ENCODE results near the gene CCNL2. TPM values are rescaled to one million over a fixed set of nuclear protein-coding genes. Genes with fewer than 3 reads are reported as not detected.

CCNL2 gene
- total RNA-seq, 1 experiment from 2014 or later = 173 TPM

- Histone ChIP-seq H3K56ac (ENCODE audit: insufficient read length, low read depth, low read length) (no peak overlapping the region), H3K18ac (ENCODE audit: insufficient read length, low read depth, low read length) (peak overlapping the region; percentile 25), H3K4me2 (ENCODE audit: insufficient read depth, insufficient read length, low read length) (no peak overlapping the region), H2BK120ac (ENCODE audit: low read depth, low read length, poor library complexity, severe bottlenecking) (no peak overlapping the region), H3K14ac (ENCODE audit: insufficient read depth, low read length) (no peak overlapping the region), H2BK12ac (ENCODE audit: insufficient read length, low read depth, low read length) (no peak overlapping the region), H3T11ph (ENCODE audit: low read length) (no peak overlapping the region), H2BK15ac (ENCODE audit: low read depth, low read length) (no peak overlapping the region), H3K23me2 (ENCODE audit: insufficient read length, low read depth, low read length, poor library complexity, severe bottlenecking) (peaks cover 10% of the 10 kb centered on the region), H3K27ac (ENCODE audit: insufficient read length, low read depth, low read length) (no peak overlapping the region), H4K91ac (ENCODE audit: insufficient read length, low read depth, low read length) (no peak overlapping the region), H2AFZ (ENCODE audit: low read length) (no peak overlapping the region), H3K27me3 (ENCODE audit: insufficient read depth, low read length) (no peaks in the 10 kb centered on the region), H3K4me1 (ENCODE audit: insufficient read depth, low read length) (no peaks in the 10 kb centered on the region; the same call in 1 of the 2 replicates), H3K79me2 (ENCODE audit: insufficient read depth, low read length) (peaks cover 4% of the 10 kb centered on the region; the same call in 1 of the 2 replicates), H4K5ac (ENCODE audit: insufficient read length, low read depth, low read length) (no peak overlapping the region), H4K20me1 (ENCODE audit: control insufficient read depth, insufficient read depth, insufficient read length) (no peaks in the 10 kb centered on the region), H3K79me1 (ENCODE audit: insufficient read depth, low read depth, low read length, poor library complexity, severe bottlenecking) (peaks cover 13% of the 10 kb centered on the region), H3K4ac (ENCODE audit: low read depth, low read length) (no peak overlapping the region; the same call in 1 of the 2 replicates), H2AK5ac (ENCODE audit: insufficient read length, low read length) (no peak overlapping the region), H3K9me3 (ENCODE audit: control insufficient read depth, low read depth, low read length) (peaks cover 13% of the 10 kb centered on the region), H2BK20ac (ENCODE audit: low read depth, low read length, poor library complexity, severe bottlenecking) (no peak overlapping the region), H4K8ac (replicated peaks; ENCODE audit: insufficient read length, low read depth, low read length) (no peak overlapping the region), H3K9ac (ENCODE audit: extremely low read depth, insufficient read length, low read length) (no peak overlapping the region), H3K23ac (ENCODE audit: insufficient read length, low read depth, low read length) (no peak overlapping the region), H2BK5ac (ENCODE audit: insufficient read length, low read length) (no peak overlapping the region)
- H3K9me3 Mint-ChIP-seq = no peaks in the 10 kb centered on the region; a peak in 1 of 5 replicates
- H3K4me3 Mint-ChIP-seq = no peak overlapping the region
- H3K36me3 Mint-ChIP-seq (ENCODE audit: insufficient read depth in 1 of 3, low read depth in 3 of 3) = peaks cover 6 to 20% (median 12%) of the 10 kb centered on the region in 3 experiments
- peaks cover 5% of the 10 kb centered on the region; the same call in 1 of the 2 replicates for H3K27me3 Mint-ChIP-seq (ENCODE audit: low read depth)
- no peak for DNase-seq
- H3K27ac Mint-ChIP-seq = no peak overlapping the region
- H3K4me1 Mint-ChIP-seq = peaks cover 3 to 8% of the 10 kb centered on the region in 2 experiments
- no CpG with 5 or more reads among the region's 12 CpGs for WGBS (ENCODE audit: extremely low coverage, insufficient read length, low lambda C conversion rate)
- no peak for TF ChIP-seq CTCF (conservative IDR thresholded peaks at IDR 0.05)
These were observed 27.8 kb downstream of the CCNL2 start for GRCh38 chr1:1371364-1371745.
